Measurements from ENCODE around the gene SHOX. TPM values are rescaled to one million over a fixed set of nuclear protein-coding genes. Genes with fewer than 3 reads are reported as not detected.

The SHOX gene
- total RNA-seq, 2 experiments from 2014 or later, result not detected

DNA sequence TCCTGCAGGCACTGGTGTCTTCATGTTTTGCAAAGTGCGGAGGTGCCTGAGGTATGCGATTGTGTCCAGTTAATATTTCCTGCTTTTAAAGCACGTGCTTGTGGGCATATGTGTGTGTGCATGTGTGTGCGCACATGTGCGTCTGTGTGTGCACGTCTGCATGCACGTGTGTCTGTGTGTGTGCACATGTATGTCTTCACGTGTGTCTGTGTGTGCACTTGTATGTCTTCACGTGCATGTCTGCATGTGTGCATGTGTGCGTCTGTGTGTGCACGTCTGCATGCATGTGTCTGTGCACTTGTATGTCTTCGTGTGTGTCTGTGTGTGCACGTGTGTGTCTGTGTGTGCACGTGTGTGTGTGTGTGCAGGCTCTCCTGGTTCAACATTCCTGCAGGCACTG lies 49.5 kb downstream of the SHOX start:
- H3K9me3 Mint-ChIP-seq, result peaks cover 9% of the 10 kb centered on the region
- no peaks in the 10 kb centered on the region for H3K36me3 Mint-ChIP-seq
- no peaks in the 10 kb centered on the region for H3K27me3 Mint-ChIP-seq
- ATAC-seq (ENCODE audit: low read depth), result no peak
- POLR2A ChIA-PET, result no interaction called here
- H3K27ac Mint-ChIP-seq, result no peak overlapping the region
- no peak overlapping the region for H3K4me3 Mint-ChIP-seq
- DNase-seq, result no peak
- no peaks in the 10 kb centered on the region for H3K4me1 Mint-ChIP-seq

DNA sequence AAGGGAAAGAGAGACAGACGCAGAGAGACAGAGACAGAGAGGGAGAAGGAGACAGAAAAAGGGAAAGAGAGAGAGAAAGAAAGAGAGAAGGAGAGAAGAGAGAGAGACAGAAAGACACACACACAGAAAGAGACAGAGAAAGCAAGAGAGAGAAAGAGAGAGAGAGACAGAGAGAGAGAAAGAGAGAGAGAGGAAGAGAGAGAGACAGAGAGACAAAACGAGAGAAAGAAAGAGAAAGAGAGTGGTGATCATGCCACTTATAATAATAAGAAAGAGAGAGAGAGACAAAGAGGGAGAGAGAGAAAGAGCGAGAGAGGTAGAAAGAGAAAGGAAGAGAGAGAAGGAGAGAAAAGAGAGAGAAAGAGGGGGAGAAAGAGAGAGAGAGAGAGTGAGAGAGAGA lies 51.4 kb downstream of the SHOX start:
- no peak overlapping the region for H3K27ac Mint-ChIP-seq

DNA sequence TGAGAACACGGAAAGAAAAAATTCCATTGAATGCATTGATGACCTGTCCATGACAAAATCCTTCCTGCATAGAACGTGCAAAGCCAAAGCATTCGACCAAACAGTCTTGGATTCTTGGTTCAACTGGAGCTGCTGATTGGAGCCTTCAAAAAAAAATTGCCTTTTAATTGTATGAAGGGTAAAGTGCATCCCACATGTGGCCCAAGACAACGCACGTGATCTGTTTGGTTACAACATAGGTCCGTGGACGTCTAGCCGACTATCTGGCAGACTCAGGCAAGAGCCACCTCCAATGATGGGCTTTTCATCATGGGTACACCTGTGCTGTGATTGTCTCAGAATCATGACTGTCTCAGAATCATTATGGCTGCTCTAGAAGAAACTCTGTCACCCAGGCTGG lies 52.3 kb downstream of the SHOX start:
- ATAC-seq (ENCODE audit: low read depth) (no peak), DNase-seq (no peak)
- Mint-ChIP-seq H3K4me3 (no peak overlapping the region), H3K27me3 (no peaks in the 10 kb centered on the region), H3K9me3 (peaks cover 11% of the 10 kb centered on the region), H3K27ac (no peak overlapping the region), H3K4me1 (no peaks in the 10 kb centered on the region), H3K36me3 (no peaks in the 10 kb centered on the region)
- POLR2A ChIA-PET, result no interaction called here

More for the DNA sequence above, 51.4 kb downstream of the SHOX start:
- Mint-ChIP-seq H3K9me3 (peaks cover 11% of the 10 kb centered on the region), H3K36me3 (no peaks in the 10 kb centered on the region), H3K27me3 (no peaks in the 10 kb centered on the region), H3K4me1 (no peaks in the 10 kb centered on the region), H3K4me3 (no peak overlapping the region)
- DNase-seq, result no peak
- no peak for ATAC-seq (ENCODE audit: low read depth)
- POLR2A ChIA-PET, result no interaction called here

DNA sequence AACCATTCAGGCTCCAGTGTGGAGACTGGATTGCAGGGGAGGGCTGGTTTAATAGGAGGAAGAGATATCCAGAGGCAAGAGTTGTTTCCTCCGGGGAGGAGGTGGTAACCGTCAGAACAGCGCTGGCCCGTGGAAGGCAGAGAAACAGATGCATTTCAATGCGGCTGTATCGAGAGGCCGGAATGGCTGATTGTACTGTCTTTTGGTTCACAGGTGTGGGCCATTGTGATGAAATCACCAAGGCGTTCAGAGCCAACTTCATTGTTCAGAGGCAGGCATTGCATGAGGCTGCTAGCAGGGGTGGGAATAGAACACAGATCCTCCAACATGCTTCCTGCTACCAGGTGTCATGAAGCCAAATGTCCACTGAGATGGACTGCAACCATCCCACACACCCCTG lies 53.0 kb downstream of the SHOX start:
- no peak overlapping the region for H3K4me3 Mint-ChIP-seq
- H3K4me1 Mint-ChIP-seq, result no peaks in the 10 kb centered on the region
- H3K27ac Mint-ChIP-seq, result no peak overlapping the region
- H3K36me3 Mint-ChIP-seq, result no peaks in the 10 kb centered on the region
- H3K9me3 Mint-ChIP-seq, result peaks cover 11% of the 10 kb centered on the region
- DNase-seq (no peak), ATAC-seq (ENCODE audit: low read depth) (no peak)
- no peaks in the 10 kb centered on the region for H3K27me3 Mint-ChIP-seq
- POLR2A ChIA-PET, result no interaction called here

DNA sequence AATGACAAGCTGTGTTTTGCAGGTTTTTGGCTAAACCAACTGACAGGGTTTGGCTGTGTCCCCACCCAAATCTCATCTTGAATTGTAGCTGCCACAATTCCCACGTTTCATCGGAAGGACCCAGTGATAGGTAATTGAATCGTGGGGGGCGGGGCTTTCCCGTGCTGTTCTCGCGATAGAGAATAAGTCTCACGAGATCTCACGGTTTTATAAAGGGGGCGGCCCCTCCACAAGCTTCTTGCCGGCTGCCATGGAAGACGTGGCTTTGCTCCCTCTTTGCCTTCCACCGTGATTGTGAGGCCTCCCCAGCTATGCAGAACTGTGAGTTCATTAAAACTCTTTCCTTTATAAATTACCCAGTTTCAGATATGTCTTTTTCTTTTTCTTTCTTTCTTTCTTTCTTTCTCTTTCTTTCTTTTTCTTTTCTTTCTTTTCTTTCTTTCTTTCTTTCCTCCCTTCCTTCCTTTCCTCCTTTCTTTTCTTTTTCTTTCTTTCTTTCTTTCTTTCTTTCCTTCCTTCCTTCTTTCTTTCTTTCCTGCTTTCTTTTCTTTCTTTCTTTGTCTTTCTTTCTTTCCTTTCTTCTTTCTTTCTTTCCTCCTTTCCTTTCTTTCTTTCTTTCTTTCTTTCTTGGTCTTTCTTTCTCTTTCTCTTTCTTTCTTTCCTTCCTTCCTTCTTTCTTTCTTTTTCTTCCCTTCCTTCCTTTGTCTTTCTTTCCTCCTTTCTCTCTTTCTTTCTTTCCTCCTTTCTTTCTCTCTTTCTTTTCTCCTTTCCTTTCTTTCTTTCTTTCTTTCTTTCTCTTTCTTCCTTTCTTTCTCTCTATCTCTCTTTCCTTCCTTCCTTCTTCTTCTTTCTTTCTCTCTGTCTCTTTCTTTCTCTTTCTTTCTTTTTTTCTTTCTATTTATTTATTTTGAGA lies 54.8 kb downstream of the SHOX start:
- no peak overlapping the region for H3K27ac Mint-ChIP-seq
- no peaks in the 10 kb centered on the region for H3K36me3 Mint-ChIP-seq
- no peak for DNase-seq
- no peak for ATAC-seq (ENCODE audit: low read depth)
- no peaks in the 10 kb centered on the region for H3K4me1 Mint-ChIP-seq
- no peaks in the 10 kb centered on the region for H3K27me3 Mint-ChIP-seq
- POLR2A ChIA-PET, result no interaction called here
- peaks cover 3% of the 10 kb centered on the region for H3K9me3 Mint-ChIP-seq
- no peak overlapping the region for H3K4me3 Mint-ChIP-seq

DNA sequence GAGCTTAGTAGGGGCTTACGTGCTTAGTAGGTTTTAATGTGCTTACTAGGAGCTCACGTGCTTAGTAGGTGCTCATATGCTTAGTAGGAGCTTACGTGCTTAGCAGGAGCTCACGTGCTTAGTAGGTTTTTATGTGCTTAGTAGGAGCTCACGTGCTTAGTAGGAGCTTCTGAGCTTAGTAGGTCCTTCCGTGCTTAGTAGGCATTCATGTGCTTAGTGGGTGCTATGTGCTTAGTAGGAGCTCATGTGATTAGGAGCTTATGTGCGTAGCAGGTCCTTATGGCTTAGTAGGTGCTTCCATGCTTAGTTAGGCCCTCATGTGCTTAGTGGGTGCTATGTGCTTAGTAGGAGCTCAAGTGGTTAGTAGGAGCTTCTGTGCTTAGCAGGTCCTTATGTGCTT lies 59.4 kb downstream of the SHOX start:
- ATAC-seq (ENCODE audit: low read depth) (no peak), DNase-seq (no peak)
- Mint-ChIP-seq H3K4me1 (no peaks in the 10 kb centered on the region), H3K27me3 (no peaks in the 10 kb centered on the region), H3K36me3 (no peaks in the 10 kb centered on the region), H3K4me3 (no peak overlapping the region), H3K9me3 (peaks cover 12% of the 10 kb centered on the region), H3K27ac (no peak overlapping the region)
- POLR2A ChIA-PET, result no interaction called here

DNA sequence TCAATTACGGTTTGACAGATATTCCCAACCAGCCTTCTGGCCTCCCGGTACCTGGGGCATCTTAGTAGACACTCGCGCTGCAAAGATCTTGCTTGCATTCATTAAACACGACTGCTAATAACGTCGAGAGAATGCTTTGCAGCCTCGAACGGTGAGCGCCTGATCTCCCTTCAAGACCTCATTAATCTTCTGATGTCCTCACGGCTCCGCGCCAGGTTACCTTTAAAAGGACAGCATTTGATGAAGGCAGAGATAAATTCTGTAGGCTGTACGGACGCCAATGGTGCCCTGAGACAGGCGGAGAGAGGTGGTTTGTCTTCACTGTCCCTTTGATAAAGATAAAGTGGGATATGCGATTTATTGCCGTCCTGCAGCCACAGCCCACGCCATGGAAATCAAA lies 64.2 kb downstream of the SHOX start:
- no peaks in the 10 kb centered on the region for H3K36me3 Mint-ChIP-seq
- ATAC-seq (ENCODE audit: low read depth) (no peak), DNase-seq (no peak)
- no peak overlapping the region for H3K27ac Mint-ChIP-seq
- no peak overlapping the region for H3K4me3 Mint-ChIP-seq
- H3K27me3 Mint-ChIP-seq, result no peaks in the 10 kb centered on the region
- POLR2A ChIA-PET, result no interaction called here
- no peaks in the 10 kb centered on the region for H3K4me1 Mint-ChIP-seq
- H3K9me3 Mint-ChIP-seq, result peaks cover 12% of the 10 kb centered on the region

DNA sequence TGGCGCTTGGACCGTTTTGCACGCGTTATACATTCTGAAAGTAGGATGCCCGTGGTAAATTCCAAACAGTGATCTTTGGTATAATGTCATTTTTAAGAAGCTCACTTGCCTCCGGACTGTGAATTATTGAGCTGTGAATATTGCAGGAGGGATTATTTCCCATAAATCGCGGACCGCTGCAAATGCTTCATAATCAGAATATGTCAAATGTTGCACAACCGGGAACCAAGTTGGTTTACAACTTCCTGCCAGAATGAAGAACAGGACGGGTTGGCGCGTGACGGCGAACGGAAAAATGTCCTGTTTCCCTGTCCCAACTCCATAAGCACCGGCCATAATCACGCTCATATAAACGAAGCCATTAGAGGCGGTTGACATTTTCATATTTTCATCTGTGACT lies 67.6 kb downstream of the SHOX start:
- H3K4me1 Mint-ChIP-seq, result no peaks in the 10 kb centered on the region
- ATAC-seq (ENCODE audit: low read depth) (no peak), DNase-seq (no peak)
- no peaks in the 10 kb centered on the region for H3K27me3 Mint-ChIP-seq
- no peak overlapping the region for H3K4me3 Mint-ChIP-seq
- no peak overlapping the region for H3K27ac Mint-ChIP-seq
- POLR2A ChIA-PET, result no interaction called here
- peaks cover 10% of the 10 kb centered on the region for H3K9me3 Mint-ChIP-seq
- no peaks in the 10 kb centered on the region for H3K36me3 Mint-ChIP-seq

DNA sequence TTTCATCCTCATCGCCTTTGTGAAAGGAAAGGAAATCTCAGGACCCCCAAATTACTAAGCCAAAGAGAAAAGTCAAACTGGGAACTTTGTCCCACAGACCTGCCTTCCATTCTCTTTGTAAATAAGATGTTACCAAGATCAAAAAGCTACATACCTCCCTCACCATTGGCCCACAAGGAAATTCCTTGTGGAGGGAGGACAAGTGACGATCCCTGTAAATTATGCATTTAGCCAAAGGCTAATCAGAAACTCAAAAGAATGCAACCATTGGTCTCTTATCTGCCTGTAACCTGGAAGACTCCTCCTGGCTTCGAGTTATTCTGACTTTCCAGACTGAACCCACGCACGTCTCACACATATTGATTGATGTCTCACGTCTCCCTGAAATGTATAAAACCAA lies 70.3 kb downstream of the SHOX start:
- no peaks in the 10 kb centered on the region for H3K36me3 Mint-ChIP-seq
- ATAC-seq (ENCODE audit: low read depth) (no peak), DNase-seq (no peak)
- H3K4me3 Mint-ChIP-seq, result no peak overlapping the region
- H3K4me1 Mint-ChIP-seq, result no peaks in the 10 kb centered on the region
- H3K27ac Mint-ChIP-seq, result no peak overlapping the region
- peaks cover 10% of the 10 kb centered on the region for H3K9me3 Mint-ChIP-seq
- H3K27me3 Mint-ChIP-seq, result no peaks in the 10 kb centered on the region
- POLR2A ChIA-PET, result no interaction called here

DNA sequence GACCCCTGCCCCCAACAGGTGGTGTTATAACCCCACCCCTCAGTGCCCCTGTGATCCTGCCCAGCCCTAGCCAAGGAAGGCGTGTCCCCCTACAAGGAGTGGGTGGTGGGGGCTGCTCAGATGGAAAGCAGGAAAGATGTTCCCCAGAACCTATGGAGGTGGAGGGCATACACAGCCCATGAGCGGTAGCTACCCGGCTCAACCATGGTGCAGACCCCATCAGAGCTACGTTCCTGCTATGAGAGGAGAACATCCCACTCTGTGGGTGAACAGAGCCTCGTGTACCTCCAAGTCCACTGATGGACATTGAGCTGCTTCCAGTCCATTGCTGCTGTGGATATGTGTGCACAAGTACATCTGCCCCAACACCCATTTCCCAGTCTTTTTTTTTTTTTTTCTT lies 71.1 kb downstream of the SHOX start:
- H3K4me3 Mint-ChIP-seq, result no peak overlapping the region
- H3K4me1 Mint-ChIP-seq, result no peaks in the 10 kb centered on the region
- DNase-seq (no peak), ATAC-seq (ENCODE audit: low read depth) (no peak)
- peaks cover 13% of the 10 kb centered on the region for H3K9me3 Mint-ChIP-seq
- H3K27me3 Mint-ChIP-seq, result no peaks in the 10 kb centered on the region
- no peaks in the 10 kb centered on the region for H3K36me3 Mint-ChIP-seq
- no peak overlapping the region for H3K27ac Mint-ChIP-seq
- POLR2A ChIA-PET, result no interaction called here

DNA sequence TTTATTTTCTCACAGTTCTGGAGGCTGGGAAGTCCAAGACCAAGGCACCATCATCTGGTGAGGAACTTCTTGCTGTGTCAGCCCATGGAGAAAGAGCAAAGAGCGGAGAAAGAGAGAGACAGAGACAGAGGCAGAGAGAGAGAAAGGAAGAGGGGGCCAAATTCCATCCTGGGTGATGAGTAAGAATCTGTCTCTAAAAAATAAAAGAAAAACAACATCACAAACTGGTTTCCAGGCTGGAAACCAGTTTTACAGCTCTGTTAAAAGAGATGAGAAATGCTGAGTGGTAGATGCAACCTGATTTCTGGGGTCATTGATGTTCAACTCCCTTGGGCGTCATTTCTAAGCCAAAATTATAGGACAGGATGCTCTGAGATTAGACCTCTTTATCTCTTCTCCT lies 72.9 kb downstream of the SHOX start:
- ATAC-seq (ENCODE audit: low read depth) (no peak), DNase-seq (no peak)
- POLR2A ChIA-PET, result no interaction called here
- Mint-ChIP-seq H3K4me3 (no peak overlapping the region), H3K27ac (no peak overlapping the region), H3K4me1 (no peaks in the 10 kb centered on the region), H3K36me3 (no peaks in the 10 kb centered on the region), H3K9me3 (peaks cover 11% of the 10 kb centered on the region), H3K27me3 (no peaks in the 10 kb centered on the region)

DNA sequence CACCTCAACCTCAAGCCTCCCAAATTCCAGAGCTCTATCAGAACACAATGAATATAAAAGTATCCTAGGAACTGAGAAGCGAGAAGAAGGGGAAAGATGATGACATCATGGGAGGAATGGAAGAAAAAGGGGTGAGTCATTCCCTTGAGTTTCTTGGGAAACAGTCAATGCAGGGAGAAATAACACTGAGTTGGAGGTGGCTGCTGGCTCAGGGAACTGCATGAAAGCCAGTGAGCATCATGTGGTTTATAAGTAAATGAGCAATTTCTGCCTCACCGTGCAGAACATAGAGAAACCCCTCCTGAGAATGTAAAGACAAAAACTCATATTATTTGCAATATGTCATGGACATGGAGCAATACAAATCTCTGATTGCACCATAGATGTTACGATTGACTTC lies 73.3 kb downstream of the SHOX start:
- Mint-ChIP-seq H3K27me3 (no peaks in the 10 kb centered on the region), H3K27ac (no peak overlapping the region), H3K4me1 (no peaks in the 10 kb centered on the region), H3K36me3 (no peaks in the 10 kb centered on the region), H3K4me3 (no peak overlapping the region), H3K9me3 (peaks cover 11% of the 10 kb centered on the region)
- no peak for DNase-seq
- POLR2A ChIA-PET, result no interaction called here
- no peak for ATAC-seq (ENCODE audit: low read depth)
